Lower lobe of right lung (tissue), 2 donors: Measurements from ENCODE around the gene LIMS2. TPM values are rescaled to one million over a fixed set of nuclear protein-coding genes. Genes with fewer than 3 reads are reported as not detected.

Experiments used
- ATAC-seq, 2 donors: fragments of 200-7000 bp; cut with Tn5 transposase; one replicate each; pipeline ENCODE4 v1.9.1; 2020 to 2022; ENCODE audit warnings: mild to moderate bottlenecking in 2 of 2, moderate library complexity in 2 of 2
- DNase-seq: peaks from one replicate; pipeline ENCODE4 v3.0.0-alpha.2; 2020
- H3K27ac ChIP-seq: fragments of 200-600 bp; one replicate; pipeline ENCODE4 v1.8.0; 2022
- H3K27me3 ChIP-seq: fragments of 200-600 bp; one replicate; pipeline ENCODE4 v1.8.0; 2022; ENCODE audit warnings: low read depth
- H3K36me3 ChIP-seq: fragments of 200-600 bp; one replicate; pipeline ENCODE4 v1.8.0; 2022; ENCODE audit warnings: mild to moderate bottlenecking
- H3K4me1 ChIP-seq: fragments of 200-600 bp; one replicate; pipeline ENCODE4 v1.8.0; 2022
- H3K4me3 ChIP-seq: fragments of 200-600 bp; one replicate; pipeline ENCODE4 v1.8.0; 2022; ENCODE audit warnings: mild to moderate bottlenecking
- H3K9me3 ChIP-seq: fragments of 200-600 bp; one replicate; pipeline ENCODE4 v1.8.0; 2022
- intact Hi-C: fragments of 100-400 bp; cut with DNase I; formaldehyde crosslinking; loops from one replicate; pipeline ENCODE4 v1.11.0; 2022
- total RNA-seq: library from RNA; stranded (reverse); fragmentation: NEBNext Ultra II Directional; extraction: Animal tissue kit (Norgen Biotek cat#: 25700); gene quantifications from one replicate; pipeline ENCODE4 v1.2.1, GENCODE V29; 2021
- TF ChIP-seq, protein P1 (sequence below): fragments of 200-600 bp; IDR thresholded peaks from one replicate; pipeline ENCODE4 v1.8.0; 2022; ENCODE audit warnings: antibody characterized with exemption, mild to moderate bottlenecking
- donor health status: DM: no; HTN: yes; CAD: no; lungs with severe emphysema.

Gene LIMS2
- total RNA-seq, 1 donor from 2014 or later, result 148 TPM

DNA sequence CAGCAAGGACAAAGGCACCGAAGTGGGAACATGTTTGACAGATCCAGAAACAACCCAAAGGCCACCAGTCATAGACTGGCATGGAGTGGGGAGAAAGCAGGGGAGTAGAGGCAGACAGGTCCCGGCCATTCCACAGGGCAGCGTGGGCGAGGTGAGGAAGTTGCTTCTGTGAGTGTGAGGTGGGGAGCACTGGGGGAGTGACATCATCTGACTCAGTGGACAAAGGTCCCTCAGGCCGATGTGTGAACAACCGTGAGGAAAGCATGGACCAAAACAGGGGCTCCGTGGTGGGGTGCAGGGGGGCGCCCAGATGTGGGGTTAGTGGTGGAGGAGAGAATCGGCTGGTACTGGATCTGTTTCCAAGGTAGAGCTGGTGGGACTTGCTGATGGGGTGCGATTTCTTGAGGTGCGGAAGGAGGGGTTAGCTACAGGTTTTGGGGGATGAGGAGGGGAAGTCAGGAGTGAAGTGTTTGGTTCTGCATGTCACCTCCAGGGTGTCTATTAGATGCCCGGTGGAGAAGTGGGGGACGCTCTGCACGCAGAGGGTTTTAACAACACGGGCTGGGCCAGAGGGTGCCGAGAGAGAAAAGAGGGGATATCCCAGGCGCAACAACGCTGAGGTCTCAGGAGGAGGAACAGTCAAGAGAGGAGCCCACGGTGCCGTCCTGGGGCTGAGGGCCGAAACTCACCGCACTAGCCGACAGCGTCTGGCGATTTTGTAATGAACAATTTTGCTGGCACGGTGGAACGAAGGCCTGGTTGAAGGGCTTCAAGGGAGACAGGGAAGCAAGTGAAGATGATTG is 23.4 kb upstream of the LIMS2 start:
- Histone ChIP-seq H3K27ac (no peak overlapping the region), H3K4me3 (no peak overlapping the region), H3K36me3 (peaks cover 3% of the 10 kb centered on the region), H3K9me3 (no peaks in the 10 kb centered on the region), H3K4me1 (peaks cover 24% of the 10 kb centered on the region), H3K27me3 (no peaks in the 10 kb centered on the region)
- DNase-seq (no peak), ATAC-seq (no peak)
- TF ChIP-seq, protein P1, sequence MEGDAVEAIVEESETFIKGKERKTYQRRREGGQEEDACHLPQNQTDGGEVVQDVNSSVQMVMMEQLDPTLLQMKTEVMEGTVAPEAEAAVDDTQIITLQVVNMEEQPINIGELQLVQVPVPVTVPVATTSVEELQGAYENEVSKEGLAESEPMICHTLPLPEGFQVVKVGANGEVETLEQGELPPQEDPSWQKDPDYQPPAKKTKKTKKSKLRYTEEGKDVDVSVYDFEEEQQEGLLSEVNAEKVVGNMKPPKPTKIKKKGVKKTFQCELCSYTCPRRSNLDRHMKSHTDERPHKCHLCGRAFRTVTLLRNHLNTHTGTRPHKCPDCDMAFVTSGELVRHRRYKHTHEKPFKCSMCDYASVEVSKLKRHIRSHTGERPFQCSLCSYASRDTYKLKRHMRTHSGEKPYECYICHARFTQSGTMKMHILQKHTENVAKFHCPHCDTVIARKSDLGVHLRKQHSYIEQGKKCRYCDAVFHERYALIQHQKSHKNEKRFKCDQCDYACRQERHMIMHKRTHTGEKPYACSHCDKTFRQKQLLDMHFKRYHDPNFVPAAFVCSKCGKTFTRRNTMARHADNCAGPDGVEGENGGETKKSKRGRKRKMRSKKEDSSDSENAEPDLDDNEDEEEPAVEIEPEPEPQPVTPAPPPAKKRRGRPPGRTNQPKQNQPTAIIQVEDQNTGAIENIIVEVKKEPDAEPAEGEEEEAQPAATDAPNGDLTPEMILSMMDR, result no peak
- intact Hi-C loops, result no loop called here

DNA sequence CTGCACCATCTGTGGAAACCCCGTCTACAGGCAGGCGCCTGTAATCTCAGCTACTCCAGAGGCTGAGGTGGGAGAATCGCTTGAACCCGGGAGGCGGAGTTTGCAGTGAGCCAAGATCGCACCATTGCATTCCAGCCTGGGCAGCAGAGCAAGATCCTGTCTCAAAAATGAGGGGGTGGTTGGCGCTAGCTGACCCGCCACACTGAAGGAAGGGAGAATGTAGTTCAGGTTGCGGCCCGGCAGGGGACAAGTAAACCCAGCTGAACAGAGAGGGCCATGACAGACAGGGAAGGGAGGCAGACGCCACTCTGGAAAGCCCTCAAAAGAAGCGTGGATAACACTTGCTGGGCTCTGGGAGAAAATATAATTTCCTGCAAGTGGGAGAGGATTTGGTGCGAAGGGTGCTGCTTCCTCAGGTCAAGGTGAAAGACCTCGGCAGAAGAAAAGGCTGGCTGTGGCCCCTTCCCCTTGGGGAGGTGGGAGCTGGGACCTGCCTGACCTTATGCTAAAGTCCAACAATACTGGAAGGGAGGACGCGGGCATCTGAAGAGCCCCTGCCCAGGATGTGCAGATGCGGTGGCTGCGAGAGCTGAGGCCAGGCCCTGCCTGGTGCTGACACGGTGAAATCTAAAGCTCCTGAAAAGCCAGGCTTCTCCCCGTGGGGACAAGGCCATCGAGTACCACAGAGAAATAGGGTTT is 22.3 kb upstream of the LIMS2 start:
- ATAC-seq, result no peak
- peaks cover 12% of the 10 kb centered on the region for H3K4me1 ChIP-seq
- H3K36me3 ChIP-seq, result no peaks in the 10 kb centered on the region
- H3K27me3 ChIP-seq, result no peaks in the 10 kb centered on the region
- DNase-seq, result no peak
- no peaks in the 10 kb centered on the region for H3K9me3 ChIP-seq
- intact Hi-C loops, result no loop called here
- TF ChIP-seq, protein P1, result no peak
- H3K4me3 ChIP-seq, result no peak overlapping the region
- H3K27ac ChIP-seq, result no peak overlapping the region

DNA sequence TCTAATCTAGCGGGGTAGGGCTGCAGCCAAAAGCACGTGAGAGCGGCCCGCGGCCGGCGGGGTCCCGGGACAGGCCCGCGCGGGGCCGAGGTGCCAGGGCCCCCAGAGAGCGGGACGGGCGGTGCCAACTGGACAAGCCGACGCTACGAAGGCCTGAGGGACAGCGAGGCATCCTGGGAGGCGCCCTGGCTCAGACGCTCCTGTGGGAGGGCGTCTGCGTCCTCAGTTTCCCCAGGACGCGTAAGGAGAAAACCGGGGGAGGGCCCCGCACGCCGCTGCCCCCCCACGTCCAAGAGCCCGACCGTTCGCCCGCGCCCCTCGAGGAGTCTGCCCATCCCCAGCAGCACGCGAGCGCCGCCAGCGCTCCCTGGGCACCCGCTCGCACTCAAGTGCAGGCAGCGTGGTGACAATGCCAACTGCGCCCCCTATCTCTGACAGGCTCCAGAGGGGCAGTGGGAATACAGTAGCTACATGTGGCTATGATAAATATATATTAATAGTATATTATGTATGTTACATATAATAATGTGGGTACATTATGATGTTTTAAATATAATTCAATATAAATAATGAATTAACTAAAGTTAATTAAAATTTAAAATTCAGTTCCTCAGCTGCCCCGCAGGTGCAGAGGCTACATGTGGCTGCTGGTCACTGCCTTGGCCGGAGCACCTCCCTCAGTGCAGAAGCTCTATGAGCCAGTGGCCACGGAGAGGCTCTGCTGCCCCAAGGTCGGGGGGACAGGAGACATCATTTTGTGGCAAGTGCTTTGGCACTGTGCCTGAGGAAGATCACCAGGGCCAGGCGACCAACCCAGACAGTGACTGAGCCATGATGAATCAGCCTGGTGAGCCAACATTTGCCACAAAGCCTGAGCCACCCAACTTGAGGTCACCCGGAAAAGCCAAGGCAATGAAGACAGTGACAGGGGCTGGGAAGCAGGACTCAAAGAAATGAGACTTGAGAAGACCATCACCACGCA is 20.5 kb upstream of the LIMS2 start:
- DNase-seq, result no peak
- Histone ChIP-seq H3K27ac (no peak overlapping the region), H3K9me3 (peaks cover 5% of the 10 kb centered on the region), H3K4me1 (peaks cover 6% of the 10 kb centered on the region), H3K4me3 (peak overlapping the region; percentile 36), H3K27me3 (no peaks in the 10 kb centered on the region), H3K36me3 (no peaks in the 10 kb centered on the region)
- ATAC-seq, result peak; percentile 43 to 84
- TF ChIP-seq, protein P1, result peak; percentile 40
- intact Hi-C loops, result no loop called here

DNA sequence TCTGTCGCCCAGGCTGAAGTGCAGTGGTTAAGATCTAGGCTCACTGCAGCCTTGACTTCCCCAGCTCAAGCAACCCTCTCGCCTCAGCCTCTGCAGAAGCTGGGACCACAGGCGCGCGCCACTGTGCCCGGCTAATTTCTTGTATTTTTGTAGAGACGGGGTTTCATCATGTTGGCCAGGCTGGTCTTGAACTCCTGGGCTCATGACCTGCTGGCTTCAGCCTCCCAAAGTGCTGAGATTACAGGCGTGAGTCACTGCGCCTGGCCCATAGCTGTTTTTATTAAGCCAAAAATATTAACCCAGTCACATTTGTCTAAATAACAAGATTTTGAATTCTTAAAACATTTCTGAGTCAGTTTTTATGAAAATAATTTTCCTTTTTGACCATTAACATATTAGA is 19.7 kb upstream of the LIMS2 start:
- intact Hi-C loops, result no loop called here
- DNase-seq, result no peak

More for the DNA sequence above, 19.7 kb upstream of the LIMS2 start:
- Histone ChIP-seq H3K4me1 (no peaks in the 10 kb centered on the region), H3K4me3 (peak overlapping the region; percentile 36), H3K27ac (no peak overlapping the region), H3K36me3 (no peaks in the 10 kb centered on the region), H3K9me3 (peaks cover 12% of the 10 kb centered on the region), H3K27me3 (no peaks in the 10 kb centered on the region)
- TF ChIP-seq, protein P1, result no peak
- no peak for ATAC-seq
